COLO829 (cell line): Measurements from ENCODE around the gene RNPEPL1.

Experiments used
- DNase-seq: peaks from one replicate; pipeline ENCODE4 v3.0.0; 2012; ENCODE audit warnings: low spot score

RNPEPL1 gene

GRCh38 chr2:240576436-240577205, 8.3 kb downstream of the RNPEPL1 start:
- DNase-seq: no peak

DNA sequence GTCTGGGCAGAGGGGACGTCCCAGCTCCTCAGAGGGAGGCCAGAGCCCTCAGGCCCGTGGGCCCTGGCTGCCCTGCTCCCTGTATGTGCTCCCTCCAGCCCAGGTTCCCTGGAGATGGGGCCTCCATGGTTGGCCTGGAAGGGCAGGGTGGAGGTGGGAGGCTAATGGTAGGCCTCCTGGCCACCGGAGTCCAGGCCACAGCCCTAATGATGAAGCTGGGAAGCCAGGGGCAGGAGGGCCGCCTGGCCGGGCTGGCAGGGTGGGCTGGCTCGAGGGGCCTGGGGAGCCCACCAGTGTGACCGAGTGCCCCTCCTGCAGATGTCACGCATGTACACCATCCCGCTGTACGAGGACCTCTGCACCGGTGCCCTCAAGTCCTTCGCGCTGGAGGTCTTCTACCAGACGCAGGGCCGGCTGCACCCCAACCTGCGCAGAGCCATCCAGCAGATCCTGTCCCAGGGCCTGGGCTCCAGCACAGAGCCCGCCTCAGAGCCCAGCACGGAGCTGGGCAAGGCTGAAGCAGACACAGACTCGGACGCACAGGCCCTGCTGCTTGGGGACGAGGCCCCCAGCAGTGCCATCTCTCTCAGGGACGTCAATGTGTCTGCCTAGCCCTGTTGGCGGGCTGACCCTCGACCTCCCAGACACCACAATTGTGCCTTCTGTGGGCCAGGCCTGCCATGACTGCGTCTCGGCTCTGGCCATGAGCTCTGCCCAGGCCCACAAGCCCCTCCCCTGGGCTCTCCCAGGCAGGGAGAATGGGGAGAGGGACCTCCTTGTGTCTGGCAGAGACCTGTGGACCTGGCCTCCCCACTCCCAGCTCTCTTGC, 9.2 kb downstream of the RNPEPL1 start:
- no peak for DNase-seq

- DNase-seq: no peak
Observed at GRCh38 chr2:240578110-240578450, 9.8 kb downstream of the RNPEPL1 start.

DNA sequence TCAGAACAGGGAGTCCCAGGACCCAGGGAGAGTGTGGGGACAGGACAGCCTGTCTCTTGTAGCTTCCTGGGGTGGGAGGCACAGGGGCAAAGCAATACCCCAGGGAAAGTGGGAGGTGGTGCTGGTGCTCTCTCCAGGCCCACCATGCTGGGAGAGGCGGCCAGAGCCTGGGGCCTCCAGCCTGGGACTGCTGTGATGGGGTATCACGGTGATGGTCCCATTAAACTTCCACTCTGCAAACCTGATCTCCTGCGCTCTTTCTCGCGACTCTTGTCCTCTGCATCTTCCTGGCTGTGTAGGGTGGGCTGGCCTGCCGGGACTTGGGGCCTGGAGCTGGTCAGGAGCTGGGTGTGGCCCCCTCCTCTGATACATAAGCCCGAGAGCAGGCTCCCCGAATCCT, 10.2 kb downstream of the RNPEPL1 start:
- no peak for DNase-seq

- DNase-seq: no peak
Observed at GRCh38 chr2:240579071-240579762, 10.9 kb downstream of the RNPEPL1 start.

- no peak for DNase-seq
Observed at GRCh38 chr2:240579771-240580614, 11.7 kb downstream of the RNPEPL1 start.

DNA sequence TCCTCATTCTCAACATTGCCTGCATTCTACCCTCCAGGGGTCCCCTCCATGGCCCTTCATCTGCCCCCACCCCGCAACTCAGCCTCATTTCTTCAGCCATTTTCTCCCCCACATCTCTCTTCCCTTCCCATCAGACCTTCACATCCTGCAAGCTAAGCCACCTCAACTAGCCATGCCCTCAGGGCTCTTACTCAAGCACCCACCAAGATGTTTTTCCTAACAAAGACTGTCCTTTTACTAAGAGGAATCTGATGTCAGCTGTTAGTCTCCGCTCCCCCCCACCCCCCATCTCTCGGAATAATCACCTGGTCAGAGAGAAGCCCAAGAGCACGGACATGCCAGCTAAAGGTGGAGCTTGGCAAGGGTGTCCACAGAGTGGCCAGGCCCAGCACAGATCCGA, 13.5 kb downstream of the RNPEPL1 start:
- peak; percentile 46 for DNase-seq

DNA sequence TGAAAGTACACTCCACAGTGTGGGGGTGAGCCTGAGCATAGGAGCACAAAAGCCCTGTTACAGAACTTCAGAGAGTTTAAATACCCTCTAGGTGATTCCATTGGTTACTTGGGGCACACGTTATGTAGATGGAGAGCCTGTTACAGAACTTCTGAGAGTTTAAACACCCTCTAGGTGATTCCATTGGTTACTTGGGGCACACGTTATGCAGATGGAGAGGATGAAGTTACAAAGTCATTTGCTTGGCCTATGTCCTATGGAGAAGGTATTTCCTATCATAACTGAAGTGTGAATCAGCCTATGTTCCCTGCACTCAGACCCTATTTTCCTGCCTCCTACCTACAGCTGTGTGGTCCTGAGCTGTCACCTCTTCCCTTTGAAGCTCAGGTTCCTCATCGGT, 14.5 kb downstream of the RNPEPL1 start:
- DNase-seq: no peak

GRCh38 chr2:240583774-240584173, 15.5 kb downstream of the RNPEPL1 start:
- no peak for DNase-seq

DNA sequence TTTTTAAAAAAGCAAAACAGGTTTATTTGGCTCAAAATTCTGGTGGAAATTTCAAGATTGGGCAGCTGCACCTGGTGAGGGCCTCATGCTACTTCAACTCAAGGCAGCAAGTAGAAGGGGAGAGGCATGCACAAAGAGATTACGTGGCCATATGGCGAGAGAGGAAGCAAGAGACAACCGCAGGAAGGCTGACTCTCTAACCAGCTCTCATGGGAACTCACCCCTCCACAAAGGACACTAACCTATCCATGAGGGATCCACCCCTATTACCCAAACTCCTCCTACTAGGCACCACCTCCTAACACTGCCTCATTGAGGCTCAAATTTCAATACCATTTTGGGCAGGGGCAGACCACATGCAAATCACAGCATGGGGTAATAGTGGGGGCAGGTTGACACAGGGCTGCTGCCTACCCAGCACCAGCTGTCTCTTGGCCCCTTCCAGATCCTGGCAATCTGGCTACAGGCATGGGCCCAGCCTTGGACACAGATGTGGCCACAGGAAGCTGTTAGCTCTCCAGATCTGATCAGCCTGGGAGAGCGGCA, 16.3 kb downstream of the RNPEPL1 start:
- DNase-seq: no peak

DNA sequence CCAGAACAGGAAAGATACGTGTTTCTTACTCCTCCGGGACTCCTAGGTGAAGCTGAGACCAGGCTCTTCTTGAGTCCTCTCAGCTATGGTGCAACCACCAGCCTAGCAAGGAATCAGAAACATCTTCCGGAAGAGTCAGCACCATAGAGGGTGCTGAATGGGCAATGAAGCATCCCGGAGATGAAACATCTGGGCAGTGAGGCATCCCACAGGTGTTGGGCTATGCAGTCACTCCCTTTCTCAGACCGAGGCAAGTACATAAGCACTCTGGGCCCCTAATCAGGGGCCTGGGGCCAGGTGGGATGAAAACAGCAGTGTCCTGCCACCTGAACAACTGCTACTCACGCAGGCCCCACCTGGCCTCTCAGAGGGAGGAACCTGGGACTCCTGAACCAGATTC, 16.8 kb downstream of the RNPEPL1 start:
- DNase-seq: no peak

- no peak for DNase-seq
Observed at GRCh38 chr2:240585681-240586197, 17.5 kb downstream of the RNPEPL1 start.

DNA sequence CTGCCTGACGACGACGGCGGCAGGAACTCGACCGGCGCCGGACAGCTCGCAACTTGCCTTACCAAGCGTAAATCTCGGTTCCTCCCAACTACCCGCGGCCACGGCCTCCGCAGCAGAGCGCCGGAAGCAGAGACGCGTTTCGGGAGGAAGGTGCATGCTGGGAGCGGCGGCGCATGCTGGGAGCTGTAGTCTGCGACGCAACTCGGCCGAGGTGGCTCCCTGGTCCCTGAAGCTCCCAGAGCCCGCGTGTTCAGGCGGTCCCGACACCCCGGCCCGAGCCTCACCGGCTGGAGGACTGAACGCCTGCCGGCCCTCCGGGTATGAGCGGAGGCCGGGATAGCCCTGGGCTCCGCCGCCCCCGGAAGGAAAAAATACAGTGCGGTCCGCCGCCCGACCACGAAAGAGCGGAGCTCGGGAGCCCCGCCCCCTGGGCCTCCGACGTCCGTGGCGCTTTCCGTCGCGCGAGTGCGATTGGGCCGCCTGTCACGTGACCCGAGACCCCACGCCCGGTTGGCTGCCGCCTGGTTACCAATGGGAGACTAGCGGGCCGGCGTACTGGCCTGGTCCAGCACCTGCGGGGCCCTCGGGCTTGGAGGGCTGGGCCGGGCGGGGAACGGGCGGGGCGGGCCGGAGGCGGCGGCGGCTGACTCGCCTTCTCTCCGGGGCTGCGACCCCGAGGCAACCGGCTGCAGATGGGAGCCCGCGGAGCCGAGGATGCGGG, 18.1 kb downstream of the RNPEPL1 start, which contains the start of gene CAPN10:
Gene CAPN10, plus strand, starts transcription at position 537 of the 721 bp plus-strand sequence. Its CDS starts 178 bp downstream, at position 715.
- DNase-seq: peak; percentile 85

DNA sequence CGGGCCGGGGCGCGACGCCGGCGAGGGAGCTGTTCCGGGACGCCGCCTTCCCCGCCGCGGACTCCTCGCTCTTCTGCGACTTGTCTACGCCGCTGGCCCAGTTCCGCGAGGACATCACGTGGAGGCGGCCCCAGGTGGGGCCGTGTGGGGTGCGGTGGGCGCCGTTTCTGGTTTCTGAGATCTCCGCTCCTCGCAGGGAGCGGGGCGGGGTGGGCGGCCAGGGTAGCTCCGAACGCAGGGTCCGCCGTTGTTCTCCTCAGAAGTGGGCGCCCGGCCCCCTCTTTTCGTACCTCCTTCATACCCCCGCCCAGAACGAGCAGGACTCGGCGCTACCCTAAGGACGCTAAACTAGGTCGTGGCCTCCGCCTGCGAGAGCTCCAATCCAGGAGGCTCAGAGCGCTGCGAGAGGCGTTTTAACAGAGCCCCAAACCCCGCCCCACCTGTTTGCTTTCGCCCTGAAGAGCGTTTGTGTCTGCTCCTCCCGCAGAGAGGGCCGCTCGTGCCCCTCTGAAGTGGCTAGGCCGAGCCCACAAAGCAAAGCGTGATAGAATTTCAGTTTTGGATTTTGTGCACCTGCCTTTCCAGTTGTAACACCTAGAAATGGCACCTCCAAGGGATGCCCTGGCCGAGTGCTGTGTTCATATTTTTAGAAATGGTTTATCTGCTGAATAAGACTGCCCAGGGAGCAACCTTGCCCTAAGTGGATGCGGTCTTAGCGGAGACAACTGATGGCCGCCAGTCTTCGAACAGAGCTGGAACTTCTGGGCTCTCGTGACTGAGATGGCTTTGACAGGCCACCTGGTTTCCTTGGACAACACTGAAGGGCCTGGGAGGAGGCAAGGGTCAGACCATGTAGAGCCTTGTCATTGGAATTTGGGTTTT, 18.9 kb downstream of the RNPEPL1 start:
- no peak for DNase-seq

DNA sequence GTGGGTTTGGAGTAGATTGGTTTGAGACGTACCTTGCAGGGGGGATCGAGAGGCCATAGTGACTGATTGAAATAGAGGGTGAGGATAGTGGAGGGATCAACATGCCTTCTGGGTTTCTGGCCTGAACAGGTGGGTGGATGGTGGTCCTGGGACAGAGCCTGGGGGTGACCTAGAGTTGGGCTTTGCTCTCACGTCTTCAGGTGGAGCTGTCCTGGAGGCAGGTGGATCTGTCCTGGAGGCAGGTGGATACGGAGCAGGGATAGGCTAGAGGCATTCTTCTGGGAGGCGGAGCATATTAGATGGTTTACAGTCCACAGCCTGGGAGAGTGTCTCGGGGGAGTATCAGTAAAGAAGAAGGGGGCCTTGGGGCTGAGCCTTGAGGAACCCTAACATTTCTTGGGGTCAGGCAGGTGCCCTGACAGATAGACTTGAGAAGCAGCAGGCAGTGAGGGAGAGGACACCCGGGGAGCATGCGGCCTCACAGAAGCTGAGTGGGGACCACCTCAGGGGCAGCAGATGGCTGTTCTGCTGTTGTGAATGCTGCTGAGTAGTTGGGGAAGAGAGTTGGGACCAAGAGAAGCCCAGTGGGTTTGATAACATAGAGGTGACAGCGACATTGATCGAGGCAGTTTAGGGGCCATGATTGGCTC, 19.8 kb downstream of the RNPEPL1 start:
- DNase-seq: no peak

DNA sequence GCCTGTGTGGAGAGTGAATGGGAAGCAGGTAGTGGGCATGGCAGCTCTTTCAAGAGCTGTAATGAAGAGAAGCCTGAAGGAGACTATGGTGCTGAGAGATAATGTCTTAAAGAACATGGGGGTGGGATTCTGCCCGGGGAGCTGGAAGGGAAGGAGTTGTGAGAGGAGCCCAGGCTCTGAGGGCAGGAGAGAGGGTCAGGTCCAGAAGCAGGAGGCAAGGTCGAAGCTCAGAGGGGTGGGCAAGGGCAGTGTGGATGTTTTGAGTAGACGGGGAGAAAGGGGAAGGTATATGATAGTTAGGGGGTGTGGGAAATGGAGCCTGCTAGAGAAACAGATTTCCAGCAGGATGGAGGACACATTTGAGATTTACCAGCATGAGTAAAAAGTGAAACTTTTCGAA, 20.4 kb downstream of the RNPEPL1 start:
- no peak for DNase-seq

- no peak for DNase-seq
Observed at GRCh38 chr2:240589375-240589774, 21.1 kb downstream of the RNPEPL1 start.

GRCh38 chr2:240589850-240590525, 21.7 kb downstream of the RNPEPL1 start:
- DNase-seq: no peak
